Stimulated activated CD4-positive, alpha-beta T cell treated with anti-CD3 and anti-CD28 coated beads, TNF-alpha, amount 100 ng/mL, for 4 hours (primary cell): Measurements from ENCODE around the gene DACH1.
"Not testable (repeated sequence)": the region's sequence is repeated elsewhere in the genome, so short reads cannot be mapped to it uniquely, and the experiment has no call there.

ENCODE experiments used
- DNase-seq, 3 experiments: peaks; one replicate each; pipeline ENCODE4 v3.0.0-alpha.2; 2020; ENCODE audit warnings: low read depth in 3 of 3

DACH1 gene

DNA sequence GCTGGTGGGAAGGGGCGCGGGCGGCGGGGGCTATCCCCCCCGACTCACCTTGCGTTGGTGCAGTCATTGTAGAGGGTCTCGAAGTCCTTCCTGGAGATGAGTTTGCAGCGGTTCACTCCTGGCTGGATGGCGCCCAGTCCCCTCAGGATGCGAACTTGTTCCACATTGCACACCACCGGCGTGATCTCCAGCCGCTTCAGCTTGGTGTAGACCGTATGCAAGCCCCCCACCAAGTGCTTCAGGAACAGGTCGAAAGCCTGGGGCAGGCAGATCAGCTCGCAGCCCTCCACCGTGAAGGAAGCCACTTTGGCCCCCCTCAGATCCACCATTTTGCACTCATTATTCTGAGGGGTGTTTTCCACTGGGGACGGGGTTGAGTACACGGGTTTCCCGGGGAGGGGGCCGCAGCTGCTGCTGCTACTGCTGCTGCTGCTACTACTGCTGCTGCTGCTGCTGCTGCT lies 1.1 kb downstream of the DACH1 start:
- no peak for DNase-seq

DNA sequence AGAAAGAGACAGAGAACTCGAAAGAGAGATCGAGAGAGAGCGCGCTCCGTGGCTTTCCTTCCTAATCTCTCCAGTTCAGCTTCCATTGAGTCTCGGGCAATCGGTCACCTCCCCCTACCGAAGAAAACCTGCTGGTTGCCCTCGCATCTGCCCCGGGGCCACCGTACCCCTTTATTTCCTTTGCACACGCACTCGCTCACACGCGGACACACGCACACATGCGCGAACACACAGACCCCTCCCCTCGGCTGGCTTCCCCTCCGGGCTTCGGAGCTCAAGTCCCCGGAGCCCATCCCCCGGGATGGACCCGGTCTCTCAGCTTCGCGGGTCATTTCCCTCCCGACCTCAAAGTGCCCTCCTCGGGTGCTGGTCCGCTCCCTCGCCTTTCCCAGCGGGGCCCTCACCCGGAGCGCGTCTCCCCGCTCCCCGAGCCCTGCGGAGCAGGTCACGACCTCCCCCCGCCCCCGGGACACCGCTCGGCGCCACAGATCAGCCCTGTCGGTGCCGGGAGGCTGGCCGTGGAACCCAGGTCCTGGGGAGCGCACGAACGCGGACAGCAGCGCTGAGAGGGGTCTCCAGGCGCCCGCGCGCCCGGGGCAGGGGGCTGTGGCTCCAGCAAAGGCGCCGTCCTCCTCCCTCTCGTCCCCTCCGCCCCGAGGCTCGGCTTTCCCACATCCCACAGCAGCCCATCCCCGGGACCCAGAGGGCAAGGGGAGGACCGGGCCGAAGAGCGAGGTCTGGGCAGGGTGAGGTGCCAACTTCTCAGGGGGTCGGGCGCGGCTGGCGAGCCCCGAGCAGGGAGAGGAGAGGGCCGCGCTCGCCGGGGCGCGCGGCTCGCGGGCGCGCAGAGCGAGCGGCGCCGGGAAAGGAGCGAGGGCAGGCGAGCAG lies 1.8 kb downstream of the DACH1 start:
- DNase-seq, result no peak

DNA sequence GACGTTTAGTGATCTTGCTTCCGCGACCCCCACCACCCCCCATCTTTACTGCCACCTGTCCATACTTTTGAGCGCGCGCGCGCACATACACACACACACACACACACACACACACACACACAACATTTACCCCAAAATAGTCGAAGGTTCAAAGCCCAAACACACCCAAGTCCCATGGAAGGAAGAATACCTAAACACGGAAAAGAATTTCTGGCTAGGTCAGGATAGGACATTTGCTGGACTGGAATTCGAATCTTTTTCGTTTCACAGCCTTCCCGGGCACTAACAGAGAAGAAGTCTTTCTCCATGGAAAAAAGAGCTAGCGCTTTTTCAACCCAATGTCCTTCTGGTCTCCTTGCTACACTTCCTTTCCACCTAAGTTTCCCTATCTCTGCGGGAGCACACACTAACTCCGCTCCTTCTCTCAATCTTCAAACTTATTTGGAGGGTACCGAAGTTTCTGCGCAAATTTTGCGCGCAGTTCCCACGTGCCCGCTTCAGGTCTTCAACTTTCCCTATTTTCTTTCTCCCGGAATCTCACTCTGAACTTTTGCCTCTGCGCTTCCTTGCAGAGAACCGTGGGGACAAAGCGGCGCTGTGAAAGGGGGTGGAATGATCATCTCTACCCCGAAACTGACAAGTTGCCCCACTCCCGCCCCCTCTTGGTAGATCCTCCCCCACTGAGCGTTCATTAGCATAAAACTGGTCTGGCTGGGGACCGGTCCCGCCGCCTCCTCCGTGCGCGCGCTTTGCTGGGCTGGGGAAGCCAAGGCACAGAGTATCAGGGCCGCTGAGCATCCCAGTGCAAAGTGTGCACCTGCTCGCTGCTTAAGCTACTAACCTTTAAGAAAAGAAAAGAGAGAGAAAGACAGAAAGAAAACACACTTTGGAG lies 2.7 kb downstream of the DACH1 start:
- no peak for DNase-seq

DNA sequence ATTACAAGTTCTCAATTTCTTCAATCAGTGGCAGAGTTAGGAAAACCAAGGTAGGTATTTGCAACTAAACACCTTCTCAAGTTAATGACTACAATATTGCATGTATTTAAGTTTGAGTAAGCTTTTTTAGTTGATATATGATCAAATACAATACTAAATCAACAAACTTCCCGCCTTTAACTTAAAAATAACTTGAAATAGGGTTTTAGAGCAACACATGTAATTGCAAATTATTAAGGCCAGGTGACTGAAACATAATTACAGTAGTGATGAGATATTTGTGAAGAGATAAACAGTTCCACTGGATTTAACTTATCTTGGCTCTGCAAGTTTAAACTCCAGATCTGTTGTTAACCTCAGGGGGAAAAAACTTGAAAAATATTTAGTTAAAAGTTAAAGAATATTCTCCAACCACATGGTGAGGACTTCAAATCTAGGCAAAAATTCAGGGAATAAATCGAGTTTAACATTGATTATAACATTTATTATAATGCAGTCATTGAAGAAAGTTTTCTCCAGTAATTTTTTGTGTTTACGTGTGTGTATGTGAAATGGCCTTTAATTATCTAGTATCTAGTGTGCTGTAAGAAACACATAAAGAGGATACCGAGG lies 3.6 kb downstream of the DACH1 start:
- DNase-seq, result no peak

DNA sequence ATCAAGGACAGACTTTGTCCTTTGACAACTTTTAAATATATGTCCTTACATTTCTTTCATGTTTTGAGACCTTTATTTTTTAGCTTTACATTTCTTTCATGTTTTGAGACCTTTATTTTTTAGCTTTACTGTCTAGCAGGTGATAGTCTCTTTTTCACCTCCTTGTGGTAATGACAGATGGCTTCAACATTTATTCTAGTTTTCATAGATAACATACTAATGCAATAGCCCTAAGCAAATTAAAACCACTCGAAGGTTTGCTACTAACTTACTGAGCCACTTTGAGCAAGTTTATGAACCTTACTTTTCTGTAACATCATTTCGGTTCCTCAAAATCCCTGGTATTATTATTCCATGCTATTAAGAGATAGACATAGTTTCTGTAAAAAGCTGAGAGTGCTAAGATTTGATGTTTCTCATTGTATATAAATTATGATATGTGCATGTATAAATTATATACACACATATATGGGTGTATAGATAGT lies 4.5 kb downstream of the DACH1 start:
- DNase-seq, result no peak

DNA sequence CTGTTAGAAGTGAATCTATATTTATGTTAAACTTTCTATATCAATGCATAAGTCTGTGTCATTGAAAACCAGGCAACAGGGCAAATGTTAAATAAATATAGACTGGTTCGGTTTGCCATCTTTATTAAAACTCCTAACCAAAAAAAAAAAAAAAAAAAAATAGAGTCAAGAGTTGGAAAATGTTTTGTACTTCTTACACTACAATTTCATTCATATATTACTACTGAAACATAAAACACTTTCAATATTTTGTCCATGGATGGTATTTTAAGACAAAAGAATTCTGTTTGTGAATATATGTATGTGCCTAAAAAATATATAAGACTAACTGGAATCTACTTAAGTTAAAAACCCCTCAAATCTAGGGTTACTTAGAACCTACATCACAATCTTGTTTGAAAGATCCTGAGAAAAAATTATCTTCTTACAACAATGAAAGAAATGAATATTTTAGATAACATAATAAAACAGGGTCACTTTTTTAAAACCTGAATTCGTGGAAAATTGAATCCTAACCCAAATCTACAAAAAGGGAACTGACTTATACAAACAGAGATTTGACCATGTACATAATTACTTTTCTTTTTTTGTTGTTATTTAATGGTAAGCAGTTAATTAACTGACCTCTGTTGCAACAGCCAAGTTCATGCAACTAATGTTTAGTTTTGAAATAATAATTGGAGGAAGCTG lies 5.1 kb downstream of the DACH1 start:
- no peak for DNase-seq

DNA sequence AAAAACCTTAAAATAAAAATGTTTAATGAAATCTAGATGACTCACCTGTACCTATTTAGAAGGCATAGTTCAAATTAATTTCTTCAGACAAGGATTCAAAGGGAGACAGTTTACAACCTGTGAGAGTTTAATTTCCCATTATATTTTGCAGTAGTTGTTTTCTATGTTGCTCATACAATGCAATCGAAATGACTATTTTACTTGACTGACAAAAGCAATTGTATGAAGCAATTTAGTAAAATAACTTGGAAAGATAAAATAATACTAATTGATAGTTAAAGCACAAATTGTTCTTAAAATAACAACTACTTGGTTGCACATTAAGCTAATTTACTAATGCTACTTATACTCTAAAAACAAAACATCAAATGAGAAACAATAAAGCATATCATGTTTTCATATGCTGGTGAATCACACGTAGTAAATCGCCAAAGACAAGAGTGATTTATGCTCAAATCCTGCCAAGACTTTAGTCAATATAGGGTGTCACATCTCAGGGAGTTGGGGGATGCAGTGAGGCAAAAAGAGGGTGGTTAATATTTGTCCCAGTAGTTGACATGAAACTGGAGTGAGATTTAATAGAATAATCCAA lies 6.4 kb downstream of the DACH1 start:
- no peak for DNase-seq

DNA sequence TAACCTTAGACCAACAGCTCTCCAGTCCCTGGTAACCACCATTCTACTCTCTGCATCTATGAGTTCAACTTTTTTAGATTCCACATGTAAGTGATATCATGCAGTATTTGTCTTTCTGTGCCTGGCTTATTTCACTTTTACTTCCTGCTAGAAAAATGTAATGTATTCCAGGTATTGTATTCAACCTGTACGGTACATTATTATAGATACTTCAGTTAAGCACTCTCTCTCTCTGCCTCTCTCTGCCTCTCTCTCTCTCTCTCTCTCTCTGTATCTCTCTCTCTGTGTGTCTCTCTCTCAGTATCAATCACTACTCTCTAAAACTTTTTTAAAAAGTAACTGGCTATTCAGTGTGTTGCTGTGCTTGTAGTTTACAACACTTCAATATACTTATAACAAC lies 8.4 kb downstream of the DACH1 start:
- DNase-seq, result no peak

DNA sequence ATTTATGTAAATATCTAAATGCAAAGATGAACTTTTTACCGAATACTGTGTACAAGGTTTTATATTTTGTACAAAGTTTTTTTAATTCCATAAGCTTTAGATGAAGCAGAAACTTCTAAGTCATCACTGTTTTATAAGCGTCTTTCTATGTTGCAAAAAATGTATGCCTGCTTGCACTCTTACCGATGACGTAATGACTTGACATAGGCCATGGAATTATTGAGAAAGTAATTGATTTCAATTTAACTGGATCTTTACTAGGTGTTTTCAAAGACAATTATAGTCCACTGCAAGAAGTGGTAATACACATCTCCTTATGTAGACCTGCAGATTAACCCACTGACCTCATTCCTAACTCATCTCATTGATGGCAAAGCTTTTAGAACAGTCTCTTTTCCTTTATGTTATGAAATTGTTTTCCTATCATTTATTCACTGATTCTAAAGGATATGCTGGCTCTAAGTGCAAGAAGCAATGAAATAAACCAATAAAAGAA lies 10.4 kb downstream of the DACH1 start:
- DNase-seq, result no peak

DNA sequence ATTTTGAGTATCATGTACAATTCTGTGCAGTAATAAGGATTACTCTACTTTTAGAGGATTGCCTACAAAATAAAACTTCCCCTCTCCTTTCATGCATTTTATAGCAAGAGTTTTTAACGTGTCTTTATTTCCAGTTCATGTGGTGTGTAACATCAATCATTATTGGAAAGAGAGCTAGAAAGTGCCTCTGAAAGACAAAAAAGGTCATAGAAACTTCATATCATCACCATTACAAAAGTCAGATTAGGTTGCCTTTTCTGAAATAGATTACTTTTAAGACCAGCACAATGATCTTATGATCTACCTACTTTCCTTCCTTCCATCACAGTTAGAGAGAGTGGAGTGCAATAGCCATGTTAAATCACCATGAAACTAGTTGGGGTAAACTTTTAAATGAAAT lies 12.6 kb downstream of the DACH1 start:
- no peak for DNase-seq

DNA sequence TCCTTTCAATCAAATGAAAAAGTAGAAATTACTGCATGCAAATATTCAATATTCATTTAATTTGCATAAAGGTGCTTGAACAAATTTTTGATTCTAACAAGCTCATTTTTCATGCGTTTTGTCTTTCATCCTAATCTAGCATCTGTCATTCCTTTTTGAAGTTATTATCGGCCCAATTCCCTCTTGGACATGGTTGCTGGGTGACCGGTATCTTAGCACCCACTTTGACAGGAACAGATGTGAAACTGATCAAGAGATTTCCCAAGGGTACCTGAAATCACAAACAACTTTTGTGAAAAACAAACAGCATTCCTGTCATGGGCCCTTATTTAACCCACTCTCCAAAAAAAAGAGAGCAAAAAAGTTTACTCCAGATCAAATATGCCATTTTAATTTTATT lies 13.3 kb downstream of the DACH1 start:
- DNase-seq, result no peak

DNA sequence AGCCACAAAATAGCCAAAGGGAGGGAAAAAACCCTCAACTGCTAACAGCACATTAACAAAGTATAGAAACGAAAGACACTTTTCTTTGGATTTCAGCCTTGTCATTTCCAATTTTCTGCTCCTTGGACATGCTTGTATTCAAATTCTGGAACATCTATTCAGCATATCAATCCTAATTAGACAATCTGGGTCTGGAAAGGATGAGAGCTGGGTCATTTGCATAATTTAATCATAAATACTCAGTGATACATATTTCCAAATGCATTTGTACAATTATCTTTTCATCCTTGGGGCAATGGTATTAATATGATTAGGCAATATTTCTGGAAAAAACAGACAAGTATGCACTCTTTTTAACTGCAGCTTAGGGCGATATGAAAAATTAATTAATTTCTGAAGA lies 14.3 kb downstream of the DACH1 start:
- DNase-seq, result no peak

DNA sequence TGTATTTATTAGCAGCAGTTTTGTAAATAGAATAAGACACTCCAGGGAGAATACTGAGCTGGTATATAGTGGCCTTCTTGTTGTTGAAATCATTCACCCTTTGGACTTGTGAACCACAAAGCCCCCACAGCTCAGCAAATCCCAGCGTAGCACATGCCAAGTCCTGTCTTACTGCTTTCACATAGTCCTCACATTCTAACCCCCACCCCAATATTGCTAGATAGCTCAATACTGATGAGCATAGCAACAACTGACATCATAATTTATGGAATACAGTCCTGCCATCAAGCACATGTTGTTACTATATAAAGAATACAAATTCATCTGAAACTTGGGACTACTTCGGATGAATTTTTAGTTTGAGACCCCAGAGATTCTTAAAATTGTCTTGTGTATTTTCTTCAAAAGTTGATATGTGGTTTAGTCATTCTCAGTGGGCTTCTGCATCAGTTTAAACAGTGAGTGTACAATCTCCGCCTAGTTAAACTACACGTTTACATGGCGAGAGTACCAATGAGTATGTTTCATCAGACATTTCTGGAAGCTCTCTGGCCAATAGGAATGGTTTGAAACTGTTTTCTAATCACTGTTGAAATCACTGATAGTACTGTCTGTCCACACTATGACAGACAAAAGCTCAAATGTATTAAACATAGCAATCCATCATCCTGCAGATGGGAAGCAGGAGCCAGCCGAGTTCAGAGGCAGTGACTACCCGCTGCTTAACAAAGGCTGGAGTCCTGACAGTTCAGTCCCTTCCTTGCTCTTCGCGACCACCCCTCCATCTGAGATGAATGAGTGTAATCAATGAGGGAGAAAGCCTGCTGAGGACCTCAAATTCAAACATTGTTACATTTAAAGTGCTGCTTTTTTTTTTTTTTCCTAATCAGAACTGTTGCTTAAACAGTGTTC lies 15.2 kb downstream of the DACH1 start:
- no peak for DNase-seq

DNA sequence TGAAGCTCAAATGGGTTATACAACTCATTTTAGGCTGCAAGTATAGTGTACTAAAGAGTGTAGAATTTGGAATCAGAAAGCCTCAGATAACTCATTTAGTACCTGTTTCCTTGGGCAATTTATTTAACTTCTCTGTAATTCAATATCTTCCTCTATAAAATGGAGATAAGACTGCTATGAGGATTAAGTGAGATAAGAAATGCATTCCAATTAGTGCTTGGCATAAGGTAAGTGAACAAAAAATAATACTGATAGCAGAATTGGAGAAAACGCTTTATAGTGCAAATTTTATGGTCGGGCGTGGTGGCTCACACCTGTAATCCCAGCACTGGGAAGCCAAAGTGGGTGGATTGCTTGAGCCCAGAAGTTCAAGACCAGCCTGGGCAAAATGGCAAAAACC lies 25.0 kb downstream of the DACH1 start:
- no peak for DNase-seq

DNA sequence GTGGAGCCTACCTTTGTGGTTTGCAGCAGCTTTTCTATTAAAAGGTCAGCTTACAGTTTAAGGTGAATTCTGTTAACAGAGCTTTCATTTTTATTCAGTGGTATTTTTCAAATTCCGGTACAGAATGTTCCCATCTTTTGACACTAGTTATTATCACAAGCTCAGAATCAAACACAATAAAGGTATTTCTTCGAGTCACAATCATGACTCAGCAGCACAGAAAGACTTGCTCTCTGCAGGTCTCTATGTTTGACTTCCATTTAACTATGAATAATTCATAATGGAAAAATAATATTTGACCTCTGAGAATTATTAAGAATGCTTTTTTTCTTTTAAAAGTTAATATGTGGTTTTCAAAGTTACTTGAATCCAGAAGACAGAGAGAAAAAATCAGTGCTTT lies 28.2 kb downstream of the DACH1 start:
- no peak for DNase-seq

DNA sequence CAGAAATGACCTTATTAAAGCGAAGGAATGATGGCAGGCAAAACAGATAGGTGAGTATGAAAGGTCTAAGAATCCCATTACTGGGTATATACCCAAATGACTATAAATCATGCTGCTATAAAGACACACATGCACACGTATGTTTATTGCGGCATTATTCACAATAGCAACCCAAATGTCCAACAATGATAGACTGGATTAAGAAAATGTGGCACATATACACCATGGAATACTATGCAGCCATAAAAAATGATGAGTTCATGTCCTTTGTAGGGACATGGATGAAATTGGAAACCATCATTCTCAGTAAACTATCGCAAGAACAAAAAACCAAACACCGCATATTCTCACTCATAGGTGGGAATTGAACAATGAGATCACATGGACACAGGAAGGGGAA lies 29.4 kb downstream of the DACH1 start:
- DNase-seq, result not testable (repeated sequence)

DNA sequence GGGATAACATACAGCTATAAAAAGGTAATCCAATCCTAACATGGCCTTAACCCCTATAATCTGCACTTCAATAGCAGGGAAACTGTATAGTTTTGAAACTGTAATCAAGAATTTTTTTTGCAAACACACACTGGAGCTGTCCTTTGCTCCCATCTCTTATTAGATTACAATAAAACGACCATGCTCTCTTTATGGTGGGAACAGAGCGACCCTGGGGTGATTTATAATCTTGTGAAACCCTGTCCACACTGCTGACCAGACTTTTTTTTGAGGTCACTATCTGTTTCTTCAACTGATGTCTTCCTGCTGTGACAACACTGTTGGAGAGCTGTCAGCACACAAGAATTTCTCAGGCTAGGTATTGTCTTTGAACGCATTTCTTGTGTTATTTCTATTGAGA lies 35.3 kb downstream of the DACH1 start:
- DNase-seq, result no peak

DNA sequence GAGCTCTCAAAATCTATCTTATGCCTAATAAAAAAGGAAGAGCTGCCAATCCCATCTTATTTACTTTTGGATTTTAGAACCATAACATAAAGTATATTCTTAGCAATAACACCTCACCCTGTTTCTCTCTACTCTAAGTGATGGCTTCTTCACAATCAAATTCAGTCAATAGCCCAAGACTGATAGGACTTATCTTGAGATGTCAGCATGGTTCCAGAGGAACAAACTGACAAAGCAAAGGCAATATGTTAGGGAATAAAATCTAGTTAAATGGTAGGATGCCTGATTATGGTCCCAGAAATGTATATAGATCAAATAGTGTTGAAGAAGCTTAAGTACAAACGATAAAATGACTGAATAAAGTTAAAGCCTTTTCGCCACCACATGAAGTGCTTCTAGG lies 36.3 kb downstream of the DACH1 start:
- no peak for DNase-seq

DNA sequence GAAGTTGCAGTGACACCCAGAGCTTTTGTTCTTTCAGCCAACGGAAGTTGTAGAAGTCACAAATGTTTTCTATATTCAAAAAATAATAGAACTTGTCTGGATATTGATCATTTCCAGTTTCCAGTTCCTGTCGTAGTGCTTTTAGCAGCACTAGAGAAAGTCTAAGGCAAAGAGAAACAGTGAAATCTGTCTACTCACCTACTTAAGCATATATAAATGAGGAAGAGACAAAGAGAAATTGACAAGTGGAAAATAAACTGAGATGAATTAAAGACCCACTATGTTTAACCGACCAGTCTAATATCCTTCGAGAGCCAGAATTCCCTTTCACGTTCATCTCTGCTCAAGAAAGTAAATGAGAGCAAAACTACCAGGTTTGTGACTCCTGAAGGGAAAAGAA lies 36.7 kb downstream of the DACH1 start:
- no peak for DNase-seq

DNA sequence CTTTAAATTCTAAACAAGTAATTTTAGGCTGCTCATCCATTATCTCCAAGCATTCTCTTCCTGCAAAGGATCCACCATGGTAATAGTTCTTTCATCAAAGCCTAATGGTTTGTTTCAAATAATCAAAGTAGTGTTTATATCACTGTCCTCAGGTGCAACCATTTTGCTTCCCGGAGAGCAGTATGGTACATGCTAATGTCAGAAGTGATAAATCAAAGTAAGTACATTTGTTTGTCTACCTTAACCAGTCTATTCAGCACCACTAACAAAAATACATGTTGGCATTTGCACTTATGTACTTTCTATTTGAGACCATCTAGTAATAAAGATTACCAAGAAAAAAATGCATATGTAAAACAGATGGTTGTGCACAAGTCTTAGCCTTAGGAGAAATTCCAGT lies 37.5 kb downstream of the DACH1 start:
- no peak for DNase-seq
